ENCODE measurements around the gene OR10J1. TPM values are rescaled to one million over a fixed set of nuclear protein-coding genes. Genes with fewer than 3 reads are reported as not detected.

OR10J1 gene
- total and polyA plus RNA-seq, 2 experiments from 2014 or later, result not detected

GRCh38 chr1:159442428-159442827 is 2.9 kb downstream of the OR10J1 start (continued):
- TF ChIP-seq REST (IDR thresholded peaks at IDR 0.05; ENCODE audit: unreplicated experiment), result no peak

- Histone ChIP-seq H3K4me1 (ENCODE audit: insufficient read depth) (no peaks in the 10 kb centered on the region), H3K9me2 (ENCODE audit: insufficient read depth) (peaks cover 6% of the 10 kb centered on the region; the same call in 1 of the 2 replicates), H3K27ac (ENCODE audit: low read depth) (no peak overlapping the region), H4K20me1 (replicated peaks; ENCODE audit: insufficient read depth) (no peaks in the 10 kb centered on the region), H3F3A (replicated peaks; ENCODE audit: low read depth) (no peaks in the 10 kb centered on the region), H3K79me2 (replicated peaks; ENCODE audit: insufficient read depth) (no peaks in the 10 kb centered on the region), H3K27me3 (ENCODE audit: insufficient read depth) (no peaks in the 10 kb centered on the region), H3K4me3 (no peak overlapping the region), H2AFZ (no peak overlapping the region), H3K4me2 (no peak overlapping the region), H3K36me3 (ENCODE audit: insufficient read depth) (no peaks in the 10 kb centered on the region)
- no peak for ATAC-seq
- no peak for DNase-seq (ENCODE audit: low spot score)
- no peaks in the 10 kb centered on the region for H3K4me1 Mint-ChIP-seq
- peaks cover 5% of the 10 kb centered on the region for H3K9me3 Mint-ChIP-seq
- 0 out of 3 replicates have a peak, but pooled peaks cover 5% of the 10 kb centered on the region for H3K36me3 Mint-ChIP-seq (ENCODE audit: low read depth)
- no peak overlapping the region for H3K27ac Mint-ChIP-seq
- no peak overlapping the region for H3K4me3 Mint-ChIP-seq
- TF ChIP-seq POLR2AphosphoS5 (IDR thresholded peaks at IDR 0.05; ENCODE audit: low read depth) (no peak), EZH2 (IDR thresholded peaks at IDR 0.05; ENCODE audit: low read depth, unreplicated experiment) (no peak), STAT1 (IDR thresholded peaks at IDR 0.05; ENCODE audit: unreplicated experiment) (no peak), ETS1 (IDR thresholded peaks at IDR 0.05) (no peak)
- H3K27me3 Mint-ChIP-seq (ENCODE audit: insufficient read depth, low read depth, poor library complexity), result peaks cover 2% of the 10 kb centered on the region
Observed at GRCh38 chr1:159443066-159443750, 3.7 kb downstream of the OR10J1 start.

DNA sequence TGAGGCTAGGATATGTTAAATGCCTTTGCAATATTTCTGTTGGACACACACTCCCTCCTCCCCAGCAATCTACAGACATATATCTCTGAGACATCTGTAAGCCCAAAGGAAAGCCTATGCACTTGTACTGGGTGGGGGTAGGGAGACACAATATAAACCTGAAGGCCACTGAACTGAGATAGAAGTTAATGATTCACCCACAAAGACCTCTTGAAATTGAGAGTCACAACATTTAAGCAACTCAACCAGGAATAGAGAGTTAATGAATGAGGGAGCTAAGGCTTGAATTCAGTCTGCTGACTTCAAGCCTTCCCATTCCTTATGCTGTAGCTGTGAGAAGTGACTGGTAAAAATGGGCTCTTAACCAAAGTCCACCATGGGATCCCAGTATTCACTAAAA is 5.0 kb downstream of the OR10J1 start:
- H3K27me3 ChIP-seq (ENCODE audit: insufficient read depth), result no peaks in the 10 kb centered on the region
- peaks cover 6% of the 10 kb centered on the region; the same call in 1 of the 2 replicates for H3K9me2 ChIP-seq (ENCODE audit: insufficient read depth)
- H4K20me1 ChIP-seq (replicated peaks; ENCODE audit: insufficient read depth), result no peaks in the 10 kb centered on the region
- no peak overlapping the region for H2AFZ ChIP-seq
- H3K27ac Mint-ChIP-seq, result no peak overlapping the region
- no peaks in the 10 kb centered on the region for H3K4me1 ChIP-seq (ENCODE audit: insufficient read depth)
- no peaks in the 10 kb centered on the region for H3K36me3 ChIP-seq (ENCODE audit: insufficient read depth)
- H3K79me2 ChIP-seq (replicated peaks; ENCODE audit: insufficient read depth), result no peaks in the 10 kb centered on the region
- H3K4me3 Mint-ChIP-seq, result no peak overlapping the region
- H3K4me2 ChIP-seq, result no peak overlapping the region
- peaks cover 12% of the 10 kb centered on the region; the same call in 2 of the 3 replicates for H3K36me3 Mint-ChIP-seq (ENCODE audit: low read depth)
- no peak for DNase-seq (ENCODE audit: low spot score)
- H3F3A ChIP-seq (replicated peaks; ENCODE audit: low read depth), result no peaks in the 10 kb centered on the region
- H3K9me3 Mint-ChIP-seq, result peaks cover 18% of the 10 kb centered on the region
- no peaks in the 10 kb centered on the region for H3K4me1 Mint-ChIP-seq
- no peak overlapping the region for H3K27ac ChIP-seq (ENCODE audit: low read depth)
- no peak overlapping the region for H3K4me3 ChIP-seq
- no peak for ATAC-seq
- TF ChIP-seq ETS1 (IDR thresholded peaks at IDR 0.05) (no peak), CREB1 (CRISPR knock-in tag; IDR thresholded peaks at IDR 0.05; ENCODE audit: low read depth) (no peak)
- H3K27me3 Mint-ChIP-seq (ENCODE audit: insufficient read depth, low read depth, poor library complexity), result peaks cover 2% of the 10 kb centered on the region
